ENCODE results near the gene FLRT2. TPM values are rescaled to one million over a fixed set of nuclear protein-coding genes. Genes with fewer than 3 reads are reported as not detected.

The FLRT2 gene
- polyA plus RNA-seq, 1 donor (not counting 4 experiments of a cell fraction or from before 2014, with no cell fraction given) = 69.2 TPM

- H3K79me2 ChIP-seq (ENCODE audit: control insufficient read depth, insufficient read depth, low read length) = peaks cover 21% of the 10 kb centered on the region
- FAIRE-seq (no peak), DNase-seq (ENCODE audit: low read depth, low spot score) (no peak)
- no peaks in the 10 kb centered on the region for H3K9me1 ChIP-seq (ENCODE audit: control insufficient read depth, extremely low read depth, insufficient read depth, low read length)
- dilution Hi-C loops (cut with MboI; ENCODE audit: extremely low pct_ligation_motif_present, low sequenced_read_pairs) = no loop called here
- no peak overlapping the region for H3K9ac ChIP-seq (ENCODE audit: control insufficient read depth, extremely low read depth, insufficient read depth, low read length)
- no peak overlapping the region for H3K27ac ChIP-seq (ENCODE audit: control insufficient read depth, insufficient read depth, low read length)
- H3K4me1 ChIP-seq (ENCODE audit: control insufficient read depth, extremely low read depth, insufficient read depth, low read length) = peaks cover 27% of the 10 kb centered on the region
- H3K9me3 ChIP-seq (ENCODE audit: control insufficient read depth, low read depth, low read length) = no peaks in the 10 kb centered on the region
- no peak overlapping the region for H3K4me3 ChIP-seq (ENCODE audit: control insufficient read depth in 2 of 3, extremely low read depth in 1 of 3, insufficient read depth in 2 of 3, low read depth in 1 of 3, low read length in 3 of 3)
- H3K4me2 ChIP-seq (ENCODE audit: control insufficient read depth, extremely low read depth, insufficient read depth, low read depth, low read length) = no peak overlapping the region
- H3K27me3 ChIP-seq (ENCODE audit: control insufficient read depth, extremely low read depth, insufficient read depth, low read length) = no peaks in the 10 kb centered on the region
- H3K36me3 ChIP-seq (ENCODE audit: control insufficient read depth in 2 of 2, extremely low read depth in 1 of 2, insufficient read depth in 2 of 2, low read length in 2 of 2) = peaks cover 5 to 14% of the 10 kb centered on the region in 2 experiments
- no peak overlapping the region for H2AFZ ChIP-seq (ENCODE audit: control insufficient read depth, low read length)
- no peaks in the 10 kb centered on the region for H4K20me1 ChIP-seq (ENCODE audit: control insufficient read depth, extremely low read depth, insufficient read depth, low read length)
- no peak for TF ChIP-seq EZH2 (IDR thresholded peaks at IDR 0.05; ENCODE audit: low read length)
- TF ChIP-seq CTCF (optimal IDR thresholded peaks at IDR 0.05 in 1 of 3, IDR thresholded peaks at IDR 0.05 in 1 of 3, conservative IDR thresholded peaks at IDR 0.05 in 1 of 3; ENCODE audit: extremely low read depth in 1 of 3, insufficient read depth in 2 of 3, low read length in 3 of 3) = no peak
Observed at GRCh38 chr14:85576218-85576617, 46.3 kb downstream of the FLRT2 start.

- H3K4me1 ChIP-seq (ENCODE audit: control insufficient read depth, extremely low read depth, insufficient read depth, low read length) = peaks cover 23% of the 10 kb centered on the region
- no peak overlapping the region for H2AFZ ChIP-seq (ENCODE audit: control insufficient read depth, low read length)
- no peaks in the 10 kb centered on the region for H3K9me1 ChIP-seq (ENCODE audit: control insufficient read depth, extremely low read depth, insufficient read depth, low read length)
- H3K27me3 ChIP-seq (ENCODE audit: control insufficient read depth, extremely low read depth, insufficient read depth, low read length) = no peaks in the 10 kb centered on the region
- H3K9ac ChIP-seq (ENCODE audit: control insufficient read depth, extremely low read depth, insufficient read depth, low read length) = no peak overlapping the region
- H3K4me2 ChIP-seq (ENCODE audit: control insufficient read depth, extremely low read depth, insufficient read depth, low read depth, low read length) = no peak overlapping the region
- DNase-seq (ENCODE audit: low read depth, low spot score) = no peak
- peaks cover 26% of the 10 kb centered on the region for H3K79me2 ChIP-seq (ENCODE audit: control insufficient read depth, insufficient read depth, low read length)
- no peak for FAIRE-seq
- no peaks in the 10 kb centered on the region for H4K20me1 ChIP-seq (ENCODE audit: control insufficient read depth, extremely low read depth, insufficient read depth, low read length)
- no peak overlapping the region for H3K27ac ChIP-seq (ENCODE audit: control insufficient read depth, insufficient read depth, low read length)
- dilution Hi-C loops (cut with MboI; ENCODE audit: extremely low pct_ligation_motif_present, low sequenced_read_pairs) = no loop called here
- no peaks in the 10 kb centered on the region for H3K9me3 ChIP-seq (ENCODE audit: control insufficient read depth, low read depth, low read length)
- no peak for TF ChIP-seq CTCF (optimal IDR thresholded peaks at IDR 0.05 in 1 of 3, IDR thresholded peaks at IDR 0.05 in 1 of 3, conservative IDR thresholded peaks at IDR 0.05 in 1 of 3; ENCODE audit: extremely low read depth in 1 of 3, insufficient read depth in 2 of 3, low read length in 3 of 3)
- no peak for TF ChIP-seq EZH2 (IDR thresholded peaks at IDR 0.05; ENCODE audit: low read length)
- H3K4me3 ChIP-seq (ENCODE audit: control insufficient read depth in 2 of 3, extremely low read depth in 1 of 3, insufficient read depth in 2 of 3, low read depth in 1 of 3, low read length in 3 of 3) = no peak overlapping the region
- H3K36me3 ChIP-seq (ENCODE audit: control insufficient read depth in 2 of 2, extremely low read depth in 1 of 2, insufficient read depth in 2 of 2, low read length in 2 of 2) = peaks cover 5 to 16% of the 10 kb centered on the region in 2 experiments
Observed at GRCh38 chr14:85576848-85577542, 47.1 kb downstream of the FLRT2 start.
